SJSA1 (cell line): ENCODE data around the gene CR1L. TPM values are rescaled to one million over a fixed set of nuclear protein-coding genes. Genes with fewer than 3 reads are reported as not detected.
A peak's percentile ranks its signal among the peaks of the same experiment; 100 is the strongest.
"Not testable (repeated sequence)": the region's sequence is repeated elsewhere in the genome, so short reads cannot be mapped to it uniquely, and the experiment has no call there.

Experiments
- DNase-seq, 2 experiments: peaks; one replicate each; pipeline ENCODE4 v3.0.0-alpha.2; 2015 to 2020; ENCODE audit warnings: low spot score in 2 of 2, low read depth in 1 of 2
- H3K27ac ChIP-seq: fragments of 250-450 bp; sonication (Bioruptor Pico); 2 replicates; pipeline ENCODE4 v1.5.1; 2020; ENCODE audit warnings: mild to moderate bottlenecking, moderate library complexity
- H3K27me3 ChIP-seq: fragments of 250-450 bp; sonication (Bioruptor Pico); replicated peaks from 2 replicates; pipeline ENCODE4 v1.5.1; 2020; ENCODE audit warnings: mild to moderate bottlenecking, moderate library complexity
- H3K36me3 ChIP-seq: fragments of 250-450 bp; sonication (Bioruptor Pico); 2 replicates; pipeline ENCODE4 v1.5.1; 2020; ENCODE audit warnings: mild to moderate bottlenecking
- H3K4me1 ChIP-seq: fragments of 250-450 bp; sonication (Bioruptor Pico); replicated peaks from 2 replicates; pipeline ENCODE4 v1.6.1; 2021; ENCODE audit warnings: mild to moderate bottlenecking
- H3K4me3 ChIP-seq: fragments of 250-450 bp; sonication (Bioruptor Pico); 2 replicates; pipeline ENCODE4 v1.5.1; 2020; ENCODE audit warnings: mild to moderate bottlenecking
- H3K9me3 ChIP-seq: fragments of 250-450 bp; sonication (Bioruptor Pico); replicated peaks from 2 replicates; pipeline ENCODE4 v1.5.1; 2020; ENCODE audit warnings: mild to moderate bottlenecking
- total RNA-seq: library from RNA; depleted of rRNA; stranded (reverse); fragments of >200 nt; shearing (Covaris generic); gene quantifications from 2 replicates; pipeline ENCODE4 v1.2.3, GENCODE V29; 2014; rRNA removed

The CR1L gene
- not detected in 2 replicates for total RNA-seq

- no peak within 1 kb of the TSS for H3K27ac ChIP-seq
- H3K36me3 ChIP-seq, result no peaks in the 10 kb centered on the region
- peak within 1 kb of the TSS; percentile 37 for H3K4me3 ChIP-seq
- no peaks in the 10 kb centered on the region for H3K9me3 ChIP-seq
- peak; percentile 9 to 54 for DNase-seq
- H3K4me1 ChIP-seq, result peaks cover 4% of the 10 kb centered on the region; the same call in 1 of the 2 replicates
- peaks cover 28% of the 10 kb centered on the region for H3K27me3 ChIP-seq
These were observed at the start of gene CR1L for GRCh38 chr1:207644852-207645634. TSS of gene CR1L (plus strand) at chr1:207645133. CDS start at chr1:207645234, 101 bp downstream.

- Histone ChIP-seq H3K4me1 (no peaks in the 10 kb centered on the region), H3K27me3 (0 out of 2 replicates have a peak, but pooled peaks cover 4% of the 10 kb centered on the region), H3K4me3 (no peak overlapping the region), H3K9me3 (no peaks in the 10 kb centered on the region), H3K27ac (no peak overlapping the region), H3K36me3 (no peaks in the 10 kb centered on the region)
- DNase-seq, result no peak
These were observed 41.2 kb upstream of the CR1L start for GRCh38 chr1:207603777-207604176.

GRCh38 chr1:207605444-207606361 is 39.2 kb upstream of the CR1L start:
- Histone ChIP-seq H3K4me1 (no peaks in the 10 kb centered on the region), H3K4me3 (no peak overlapping the region), H3K9me3 (no peaks in the 10 kb centered on the region), H3K36me3 (no peaks in the 10 kb centered on the region), H3K27me3 (0 out of 2 replicates have a peak, but pooled peaks cover 5% of the 10 kb centered on the region), H3K27ac (no peak overlapping the region)
- DNase-seq, result no peak

GRCh38 chr1:207606362-207606755 is 38.6 kb upstream of the CR1L start:
- DNase-seq, result no peak

GRCh38 chr1:207612762-207613161 is 32.2 kb upstream of the CR1L start:
- H3K27me3 ChIP-seq, result peaks cover 5% of the 10 kb centered on the region; the same call in 1 of the 2 replicates
- H3K36me3 ChIP-seq, result no peaks in the 10 kb centered on the region
- no peaks in the 10 kb centered on the region for H3K9me3 ChIP-seq
- H3K4me3 ChIP-seq, result no peak overlapping the region
- H3K4me1 ChIP-seq, result no peaks in the 10 kb centered on the region
- H3K27ac ChIP-seq, result no peak overlapping the region
- no peak for DNase-seq

More at GRCh38 chr1:207606362-207606755, 38.6 kb upstream of the CR1L start:
- H3K9me3 ChIP-seq, result no peaks in the 10 kb centered on the region
- no peak overlapping the region for H3K4me3 ChIP-seq
- H3K36me3 ChIP-seq, result no peaks in the 10 kb centered on the region
- H3K4me1 ChIP-seq, result no peaks in the 10 kb centered on the region
- no peak overlapping the region for H3K27ac ChIP-seq
- 0 out of 2 replicates have a peak, but pooled peaks cover 7% of the 10 kb centered on the region for H3K27me3 ChIP-seq

- no peak overlapping the region for H3K27ac ChIP-seq
- peak in 1 of 2 experiments; percentile 30 for DNase-seq
- H3K4me3 ChIP-seq, result no peak overlapping the region
- H3K27me3 ChIP-seq, result no peaks in the 10 kb centered on the region
- 0 out of 2 replicates have a peak, but pooled peaks cover 2% of the 10 kb centered on the region for H3K9me3 ChIP-seq
- no peaks in the 10 kb centered on the region for H3K4me1 ChIP-seq
- no peaks in the 10 kb centered on the region for H3K36me3 ChIP-seq
These were observed 24.9 kb upstream of the CR1L start for GRCh38 chr1:207619871-207620542.

- Histone ChIP-seq H3K27ac (no peak overlapping the region), H3K9me3 (0 out of 2 replicates have a peak, but pooled peaks cover 2% of the 10 kb centered on the region), H3K36me3 (no peaks in the 10 kb centered on the region), H3K4me3 (no peak overlapping the region), H3K27me3 (no peaks in the 10 kb centered on the region), H3K4me1 (no peaks in the 10 kb centered on the region)
- no peak for DNase-seq
These were observed 24.4 kb upstream of the CR1L start for GRCh38 chr1:207620543-207620893.

- not testable (repeated sequence) for H3K9me3 ChIP-seq, H3K4me1 ChIP-seq, H3K27me3 ChIP-seq, H3K27ac ChIP-seq, H3K36me3 ChIP-seq, DNase-seq, H3K4me3 ChIP-seq
These were observed 19.3 kb upstream of the CR1L start for GRCh38 chr1:207625504-207626071.

GRCh38 chr1:207626972-207627337 is 18.0 kb upstream of the CR1L start:
- Histone ChIP-seq H3K9me3 (no peaks in the 10 kb centered on the region), H3K27ac (no peak overlapping the region), H3K4me1 (no peaks in the 10 kb centered on the region), H3K4me3 (no peak overlapping the region), H3K36me3 (no peaks in the 10 kb centered on the region), H3K27me3 (no peaks in the 10 kb centered on the region)
- DNase-seq, result no peak

- Histone ChIP-seq H3K36me3 (no peaks in the 10 kb centered on the region), H3K4me1 (no peaks in the 10 kb centered on the region), H3K27ac (no peak overlapping the region), H3K4me3 (no peak overlapping the region), H3K9me3 (no peaks in the 10 kb centered on the region), H3K27me3 (no peaks in the 10 kb centered on the region)
- DNase-seq, result no peak
These were observed 17.4 kb upstream of the CR1L start for GRCh38 chr1:207627496-207627895.

GRCh38 chr1:207628776-207629175 is 16.2 kb upstream of the CR1L start:
- H3K27me3 ChIP-seq, result no peaks in the 10 kb centered on the region
- DNase-seq, result no peak

GRCh38 chr1:207631137-207631536 is 13.8 kb upstream of the CR1L start:
- Histone ChIP-seq H3K9me3 (no peaks in the 10 kb centered on the region), H3K36me3 (no peaks in the 10 kb centered on the region), H3K27ac (no peak overlapping the region), H3K27me3 (no peaks in the 10 kb centered on the region), H3K4me1 (no peaks in the 10 kb centered on the region), H3K4me3 (no peak overlapping the region)
- no peak for DNase-seq

More at GRCh38 chr1:207628776-207629175, 16.2 kb upstream of the CR1L start:
- Histone ChIP-seq H3K27ac (no peak overlapping the region), H3K9me3 (no peaks in the 10 kb centered on the region), H3K4me1 (no peaks in the 10 kb centered on the region), H3K4me3 (no peak overlapping the region), H3K36me3 (no peaks in the 10 kb centered on the region)

- H3K9me3 ChIP-seq, result no peaks in the 10 kb centered on the region
- H3K36me3 ChIP-seq, result no peaks in the 10 kb centered on the region
- H3K27me3 ChIP-seq, result no peaks in the 10 kb centered on the region
- no peak for DNase-seq
- no peak overlapping the region for H3K4me3 ChIP-seq
- no peak overlapping the region for H3K27ac ChIP-seq
- no peaks in the 10 kb centered on the region for H3K4me1 ChIP-seq
These were observed 11.7 kb upstream of the CR1L start for GRCh38 chr1:207633226-207633625.
